HG03571 (cell line): Measurements from ENCODE around the gene ATP6V0A1.
"Not testable (repeated sequence)": the region's sequence is repeated elsewhere in the genome, so short reads cannot be mapped to it uniquely, and the experiment has no call there.

Experiments
- ATAC-seq: cut with Tn5 transposase; IDR thresholded peaks from one replicate; pipeline ENCODE4 v1.9.1; 2021; ENCODE audit not compliant: unreplicated experiment

ATP6V0A1 gene

GRCh38 chr17:42436391-42436790 lies 22.3 kb upstream of the ATP6V0A1 start:
- no peak for ATAC-seq

GRCh38 chr17:42438600-42439567 lies 19.8 kb upstream of the ATP6V0A1 start:
- no peak for ATAC-seq

- no peak for ATAC-seq
Measured at GRCh38 chr17:42441371-42442195, 17.1 kb upstream of the ATP6V0A1 start.

- ATAC-seq: no peak
Measured at GRCh38 chr17:42442196-42442565, 16.5 kb upstream of the ATP6V0A1 start.

- ATAC-seq: not testable (repeated sequence)
Measured at GRCh38 chr17:42449176-42449575, 9.5 kb upstream of the ATP6V0A1 start.

GRCh38 chr17:42449838-42450237 lies 8.8 kb upstream of the ATP6V0A1 start:
- ATAC-seq: not testable (repeated sequence)

GRCh38 chr17:42451270-42451669 lies 7.4 kb upstream of the ATP6V0A1 start:
- not testable (repeated sequence) for ATAC-seq

GRCh38 chr17:42453439-42453838 lies 5.2 kb upstream of the ATP6V0A1 start:
- no peak for ATAC-seq

- not testable (repeated sequence) for ATAC-seq
Measured at GRCh38 chr17:42454987-42455386, 3.7 kb upstream of the ATP6V0A1 start.

- peak; percentile 30 for ATAC-seq
Measured at GRCh38 chr17:42456223-42457106, 2.2 kb upstream of the ATP6V0A1 start.

- no peak for ATAC-seq
Measured at GRCh38 chr17:42457107-42457792, 1.4 kb upstream of the ATP6V0A1 start.

- ATAC-seq: no peak
Measured at GRCh38 chr17:42459256-42459800, 650 bp downstream of the ATP6V0A1 start.

GRCh38 chr17:42459801-42460281 lies 1.2 kb downstream of the ATP6V0A1 start:
- no peak for ATAC-seq

- no peak for ATAC-seq
Measured at GRCh38 chr17:42460371-42460770, 1.7 kb downstream of the ATP6V0A1 start.

GRCh38 chr17:42463976-42464400 lies 5.3 kb downstream of the ATP6V0A1 start:
- ATAC-seq: no peak

- ATAC-seq: no peak
Measured at GRCh38 chr17:42467889-42468288, 9.2 kb downstream of the ATP6V0A1 start.

GRCh38 chr17:42472709-42473521 lies 14.2 kb downstream of the ATP6V0A1 start:
- ATAC-seq: no peak

- no peak for ATAC-seq
Measured at GRCh38 chr17:42474276-42474675, 15.6 kb downstream of the ATP6V0A1 start.

GRCh38 chr17:42475121-42475520 lies 16.4 kb downstream of the ATP6V0A1 start:
- no peak for ATAC-seq
